ENCODE results near the gene TEKTIP1.
"Not testable (repeated sequence)": the region's sequence is repeated elsewhere in the genome, so short reads cannot be mapped to it uniquely, and the experiment has no call there.

The TEKTIP1 gene

DNA sequence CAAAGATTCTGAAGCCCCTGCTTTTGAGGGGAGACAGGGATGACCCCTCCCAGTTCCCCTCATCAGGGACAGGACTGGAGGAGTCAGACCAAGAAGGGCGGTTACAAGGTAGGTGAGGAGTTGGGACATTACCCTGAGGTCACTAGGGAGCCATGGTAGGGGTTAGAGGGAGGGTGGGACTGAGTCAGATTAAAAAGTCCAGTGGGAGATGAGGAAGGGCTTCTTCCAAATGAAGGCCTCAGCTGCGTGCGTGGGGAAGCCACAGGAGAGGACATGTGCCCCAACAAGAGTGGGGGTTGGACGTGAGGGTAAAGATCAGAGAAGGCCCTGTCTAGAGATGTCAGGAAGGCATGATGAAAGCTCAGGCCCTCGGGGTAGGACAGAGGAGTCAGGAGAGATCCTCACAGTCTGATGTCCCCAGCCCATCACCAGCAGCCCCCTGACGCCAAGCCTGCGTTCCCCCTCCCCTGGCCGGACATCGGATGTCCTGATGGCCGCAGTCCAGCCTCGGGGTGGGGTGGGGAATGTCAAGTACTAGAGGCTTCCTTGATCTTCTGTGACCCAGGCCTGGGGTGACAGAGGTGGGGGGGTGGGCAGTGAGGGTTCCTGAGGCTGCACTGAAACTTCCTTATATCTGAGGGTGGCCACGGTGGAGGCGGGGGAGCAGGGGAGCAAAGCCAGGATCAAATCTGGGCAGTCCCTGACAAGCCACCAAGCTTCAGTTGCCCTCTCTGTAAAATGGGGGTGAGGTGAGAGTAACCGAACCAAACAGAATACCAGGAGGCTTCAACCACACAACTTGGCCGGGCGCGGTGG lies 24.9 kb downstream of the TEKTIP1 start:
- no peak for DNase-seq

DNA sequence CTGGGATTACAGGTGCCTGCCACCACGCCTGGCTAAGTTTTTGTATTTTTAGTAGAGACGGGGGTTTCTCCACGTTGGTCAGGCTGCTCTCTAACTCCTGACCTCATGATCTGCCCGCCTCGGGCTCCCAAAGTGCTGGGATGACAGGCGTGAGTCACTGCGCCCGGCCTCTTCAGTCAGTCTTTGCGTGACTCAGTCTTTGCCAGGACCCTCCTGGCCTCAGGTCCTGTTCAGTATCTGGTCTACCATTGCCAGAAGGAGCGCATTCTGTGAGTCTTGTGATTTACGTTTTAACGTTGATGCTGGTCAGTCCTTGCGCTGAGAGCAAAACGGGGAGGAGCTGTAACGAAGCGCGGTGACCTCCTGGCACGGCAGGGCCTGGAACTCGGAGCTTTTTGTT lies 26.2 kb downstream of the TEKTIP1 start:
- no peak for DNase-seq

DNA sequence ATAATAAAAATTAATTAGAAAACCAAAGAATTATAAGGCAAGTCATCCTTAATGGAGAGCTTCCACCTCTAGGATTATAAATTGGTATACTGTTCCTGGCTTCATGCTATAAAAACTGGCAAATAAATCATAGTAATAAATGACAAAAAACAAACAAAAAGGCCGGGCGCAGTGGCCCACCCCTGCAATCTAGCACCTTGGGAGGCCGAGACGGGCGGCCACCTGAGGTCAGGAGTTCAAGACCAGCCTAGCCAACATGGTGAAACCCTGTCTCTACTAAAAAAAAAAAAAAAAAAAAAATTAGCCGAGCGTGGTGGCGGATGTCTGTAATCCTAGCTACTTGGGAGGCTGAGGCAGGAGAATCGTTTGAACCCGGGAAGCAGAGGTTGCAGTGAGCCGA lies 31.1 kb downstream of the TEKTIP1 start:
- not testable (repeated sequence) for DNase-seq

DNA sequence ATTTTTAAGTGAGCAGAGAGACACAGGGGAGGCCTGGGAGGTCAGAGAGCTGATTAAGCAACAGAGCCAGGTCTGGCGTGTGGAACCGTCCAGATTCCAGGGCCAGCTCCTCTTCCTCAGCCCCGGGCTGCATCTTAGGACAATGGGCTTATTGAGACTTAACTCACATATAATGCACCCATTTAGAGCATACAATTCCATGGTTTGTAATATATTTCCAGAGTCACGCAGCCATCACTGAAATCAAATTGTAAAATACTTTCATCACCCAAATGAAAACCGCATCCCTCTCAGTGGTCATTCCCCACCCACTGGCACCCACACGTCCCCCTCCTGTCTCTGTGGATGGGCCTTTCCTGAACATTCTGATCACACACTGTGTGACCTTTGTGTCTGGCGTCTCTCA lies 31.6 kb downstream of the TEKTIP1 start:
- DNase-seq: no peak

DNA sequence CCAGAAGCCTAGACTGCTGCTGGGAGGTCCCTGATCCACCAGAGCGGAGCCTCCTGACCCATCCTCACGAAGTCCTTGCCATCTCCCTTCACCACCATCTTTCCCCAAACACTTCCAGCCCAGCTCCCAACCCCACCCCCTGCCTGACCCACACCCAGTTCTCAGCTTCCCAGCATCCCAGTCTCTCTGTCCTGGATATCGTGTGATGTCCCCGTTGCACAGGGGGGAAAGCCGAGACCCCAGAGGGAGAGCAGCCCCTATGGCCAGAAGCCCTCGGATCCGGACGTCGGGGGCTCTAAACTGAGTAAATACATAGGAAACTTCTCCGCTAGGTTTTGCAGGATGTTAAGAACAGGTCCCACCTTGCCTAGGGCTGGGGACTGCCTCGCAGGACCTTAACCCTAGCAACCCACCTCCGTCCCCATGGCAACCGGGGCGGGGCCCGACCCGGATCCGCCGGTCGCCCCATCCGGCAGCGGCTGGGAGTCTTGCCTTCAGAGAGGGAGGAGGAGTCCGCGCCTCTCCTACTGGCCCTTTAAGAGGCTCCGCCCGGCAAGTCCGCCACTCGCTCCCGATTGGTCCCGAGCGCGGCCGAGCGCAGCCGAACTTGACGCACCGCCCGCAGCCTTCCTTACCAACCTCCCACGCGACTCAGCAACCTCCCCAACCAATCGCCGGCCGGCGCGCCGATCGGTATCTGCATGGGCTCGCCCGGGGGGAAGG lies 33.3 kb downstream of the TEKTIP1 start:
- peak; percentile 100 for DNase-seq

DNA sequence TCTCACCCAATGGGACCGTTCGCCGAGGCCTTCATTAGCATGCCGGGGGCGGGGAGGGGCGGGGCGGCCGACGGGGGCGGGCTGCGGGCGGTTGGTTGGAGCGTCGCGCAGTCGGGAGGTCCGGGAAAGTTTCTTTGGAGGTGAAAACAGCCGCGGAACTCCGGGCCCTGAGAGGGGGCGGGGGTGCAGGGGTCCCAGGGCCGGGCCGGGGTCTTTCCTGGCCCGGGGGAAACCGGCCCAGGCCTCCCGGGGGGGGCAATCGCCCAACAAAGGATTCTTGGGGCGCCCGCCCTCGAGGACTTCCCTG lies 33.8 kb downstream of the TEKTIP1 start, which contains the start of gene HMG20B:
HMG20B (plus strand) TSS at position 90 of the 307 bp plus-strand sequence. CDS start 366 bp downstream, outside the sequence.
- DNase-seq: no peak

DNA sequence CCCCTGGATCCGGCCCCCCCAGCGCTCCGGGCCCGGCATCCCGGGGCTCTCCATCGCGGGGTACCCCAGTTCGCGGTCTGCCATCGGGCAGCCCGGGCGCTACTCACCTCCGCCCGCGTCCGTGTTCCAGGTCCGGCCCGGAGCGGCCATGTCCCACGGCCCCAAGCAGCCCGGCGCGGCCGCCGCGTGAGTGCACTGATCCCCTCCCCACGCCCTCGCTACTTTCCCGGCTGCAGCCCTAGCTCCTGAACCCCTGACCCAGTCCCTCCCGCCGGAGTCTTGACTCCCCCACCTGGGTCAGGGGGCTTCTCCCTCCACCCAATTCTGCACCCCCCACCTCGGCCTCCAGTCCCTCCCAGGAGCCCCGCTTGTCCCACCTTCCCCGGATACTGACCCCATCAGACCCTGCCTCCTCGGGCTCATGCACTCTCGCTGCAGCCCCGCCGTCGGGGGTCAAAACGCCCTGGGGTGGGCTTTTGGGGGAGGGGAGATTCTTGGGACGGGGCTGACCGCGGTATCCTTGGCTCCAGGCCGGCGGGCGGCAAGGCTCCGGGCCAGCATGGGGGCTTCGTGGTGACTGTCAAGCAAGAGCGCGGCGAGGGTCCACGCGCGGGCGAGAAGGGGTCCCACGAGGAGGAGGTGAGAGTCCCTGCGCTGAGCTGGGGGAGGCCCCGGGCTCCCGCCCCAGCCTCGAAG lies 34.3 kb downstream of the TEKTIP1 start:
- DNase-seq: no peak

DNA sequence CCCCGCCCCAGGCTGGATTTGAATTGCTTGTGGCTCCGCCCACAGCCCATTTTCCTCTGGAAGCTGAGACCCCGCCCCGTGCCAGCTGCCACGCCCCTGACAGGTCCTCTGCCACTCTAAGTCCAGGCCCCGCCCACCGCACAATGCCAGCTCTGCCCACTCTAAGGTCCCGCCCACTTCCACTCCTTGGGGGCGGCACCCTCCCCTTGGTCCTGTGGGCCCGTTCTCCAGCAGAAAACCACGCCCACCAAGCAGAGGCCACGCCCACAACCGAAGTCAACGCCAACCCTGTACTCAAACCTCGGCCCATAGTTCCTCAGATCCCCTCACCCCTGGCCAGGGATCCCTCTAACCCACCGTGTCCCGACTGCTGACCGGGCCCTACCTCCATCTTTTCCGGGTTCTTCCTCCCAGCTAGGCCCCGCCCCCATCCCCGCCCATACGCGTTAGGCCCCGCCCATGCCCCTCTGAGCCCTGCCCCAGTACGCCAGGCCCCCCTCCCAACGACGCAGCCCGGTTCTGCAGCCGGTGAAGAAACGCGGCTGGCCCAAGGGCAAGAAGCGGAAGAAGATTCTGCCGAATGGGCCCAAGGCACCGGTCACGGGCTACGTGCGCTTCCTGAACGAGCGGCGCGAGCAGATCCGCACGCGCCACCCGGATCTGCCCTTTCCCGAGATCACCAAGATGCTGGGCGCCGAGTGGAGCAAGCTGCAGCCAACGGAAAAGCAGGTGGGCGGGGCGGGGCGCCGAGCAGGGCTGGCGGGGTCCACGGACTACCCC lies 35.1 kb downstream of the TEKTIP1 start:
- DNase-seq: peak; percentile 64

DNA sequence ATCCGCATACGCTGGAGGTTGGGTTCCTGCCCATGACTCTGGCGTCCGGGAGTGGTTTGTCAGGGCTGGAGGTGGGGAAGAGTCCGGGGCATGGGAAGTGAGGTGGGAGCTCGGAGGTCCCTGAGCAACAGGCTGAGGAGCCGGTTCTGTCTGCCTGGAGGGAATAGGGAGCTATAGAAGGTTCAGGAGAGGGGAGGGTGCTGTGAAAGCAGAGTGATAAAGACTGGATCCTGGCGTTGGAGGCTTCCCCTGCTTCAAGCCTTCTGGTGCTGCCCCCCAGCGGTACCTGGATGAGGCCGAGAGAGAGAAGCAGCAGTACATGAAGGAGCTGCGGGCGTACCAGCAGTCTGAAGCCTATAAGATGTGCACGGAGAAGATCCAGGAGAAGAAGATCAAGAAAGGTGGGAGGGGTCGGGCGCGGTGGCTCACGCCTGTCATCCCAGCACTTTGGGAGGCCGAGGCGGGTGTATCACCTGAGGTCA lies 36.3 kb downstream of the TEKTIP1 start:
- DNase-seq: no peak

DNA sequence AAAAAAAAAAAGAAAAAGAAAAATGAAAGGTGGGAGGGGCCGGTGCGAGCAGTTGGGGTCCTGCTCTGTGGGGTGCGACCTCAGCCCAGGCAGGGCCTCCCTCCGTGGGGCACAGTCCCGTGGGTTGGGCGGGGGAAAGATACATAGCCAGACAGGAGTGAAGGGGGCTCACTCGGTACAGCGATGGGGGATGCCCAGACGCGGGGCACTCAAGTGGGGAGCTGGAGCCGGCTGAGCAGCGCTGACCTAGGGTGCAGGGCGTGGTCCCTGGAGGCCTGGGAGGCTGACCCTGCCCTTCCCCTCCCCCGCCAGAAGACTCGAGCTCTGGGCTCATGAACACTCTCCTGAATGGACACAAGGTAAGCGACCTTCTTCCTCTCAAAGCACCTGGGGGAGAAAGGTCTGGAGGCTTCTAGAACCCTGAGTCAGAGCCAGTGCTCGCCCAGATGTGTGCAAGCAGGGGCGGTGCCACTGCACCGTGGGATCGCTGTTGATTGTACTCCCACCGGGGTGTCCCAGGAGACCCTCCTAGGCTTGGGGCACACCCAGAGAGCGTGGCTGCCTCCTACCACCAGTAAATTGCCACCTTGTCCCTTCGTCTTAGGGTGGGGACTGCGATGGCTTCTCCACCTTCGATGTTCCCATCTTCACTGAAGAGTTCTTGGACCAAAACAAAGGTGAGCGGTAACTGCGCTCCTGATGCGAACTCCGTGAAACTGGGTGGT lies 37.1 kb downstream of the TEKTIP1 start:
- DNase-seq: no peak

DNA sequence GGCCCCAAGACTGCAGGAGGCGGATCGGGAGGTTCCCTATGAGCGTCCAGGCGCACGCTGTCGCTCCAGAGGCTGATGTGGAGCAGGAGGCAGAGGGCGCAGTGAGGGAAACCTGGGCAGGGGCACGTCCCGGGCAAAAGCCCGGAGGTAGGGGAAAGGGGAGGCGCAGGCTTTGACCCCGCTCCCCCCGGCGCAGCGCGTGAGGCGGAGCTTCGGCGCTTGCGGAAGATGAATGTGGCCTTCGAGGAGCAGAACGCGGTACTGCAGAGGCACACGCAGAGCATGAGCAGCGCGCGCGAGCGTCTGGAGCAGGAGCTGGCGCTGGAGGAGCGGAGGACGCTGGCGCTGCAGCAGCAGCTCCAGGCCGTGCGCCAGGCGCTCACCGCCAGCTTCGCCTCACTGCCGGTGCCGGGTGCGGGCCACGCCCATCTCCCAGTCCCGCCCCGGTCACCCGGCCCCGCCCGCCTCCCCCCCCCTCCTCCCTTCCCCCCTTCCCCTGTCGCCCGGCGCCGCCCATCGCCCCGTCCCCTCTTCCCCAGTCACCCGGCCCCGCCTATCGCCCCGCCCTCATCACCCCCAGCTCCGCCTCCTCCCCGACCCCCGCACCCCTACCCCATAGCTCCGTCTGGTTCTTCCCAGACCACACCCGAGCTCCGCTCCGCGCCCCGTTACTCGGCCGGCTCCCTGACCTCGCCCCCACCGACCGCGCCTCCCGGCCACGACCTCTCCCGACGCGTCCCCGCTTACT lies 37.9 kb downstream of the TEKTIP1 start:
- DNase-seq: no peak

DNA sequence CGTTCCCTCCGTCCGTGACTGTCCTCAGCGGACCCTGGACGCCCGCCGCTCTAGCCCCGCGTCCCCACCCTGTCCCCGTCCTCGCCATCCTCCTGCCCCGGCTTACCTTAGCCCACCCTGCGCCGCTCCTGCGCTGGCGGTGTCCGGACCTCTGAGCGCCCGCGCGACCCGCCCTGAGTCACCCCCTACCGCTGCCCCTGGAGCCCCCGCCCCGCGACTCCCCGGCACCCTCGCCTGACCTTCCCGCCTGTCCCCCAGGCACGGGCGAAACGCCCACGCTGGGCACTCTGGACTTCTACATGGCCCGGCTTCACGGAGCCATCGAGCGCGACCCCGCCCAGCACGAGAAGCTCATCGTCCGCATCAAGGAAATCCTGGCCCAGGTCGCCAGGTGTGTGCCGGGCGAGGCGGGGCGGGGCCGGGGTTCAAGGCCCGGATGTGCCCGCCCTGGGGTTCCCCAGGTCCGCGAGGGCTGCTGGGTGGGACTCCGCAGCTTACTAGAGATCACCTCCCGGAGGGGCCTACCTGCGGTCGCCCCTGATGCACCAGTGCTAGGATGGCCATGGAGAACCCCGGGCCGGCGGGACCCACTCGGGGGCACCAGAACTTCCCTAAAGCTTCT lies 38.9 kb downstream of the TEKTIP1 start:
- no peak for DNase-seq

DNA sequence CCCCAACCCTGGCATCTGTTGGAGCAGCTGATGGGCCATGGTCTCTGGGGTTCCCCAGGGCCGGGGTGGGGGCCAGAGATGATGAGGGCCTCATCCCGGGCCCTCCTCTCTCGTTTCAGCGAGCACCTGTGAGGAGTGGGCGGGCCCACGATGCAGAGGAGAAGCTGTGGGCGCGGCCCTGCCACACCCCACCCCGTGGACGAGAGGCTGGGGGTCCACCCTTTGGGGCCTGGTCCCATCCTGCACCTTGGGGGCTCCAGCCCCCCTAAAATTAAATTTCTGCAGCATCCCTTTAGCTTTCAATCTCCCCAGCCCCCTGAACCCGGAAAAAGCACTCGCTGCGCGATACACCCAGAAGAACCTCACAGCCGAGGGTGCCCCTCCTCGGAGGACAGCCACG lies 39.4 kb downstream of the TEKTIP1 start:
- DNase-seq: no peak

DNA sequence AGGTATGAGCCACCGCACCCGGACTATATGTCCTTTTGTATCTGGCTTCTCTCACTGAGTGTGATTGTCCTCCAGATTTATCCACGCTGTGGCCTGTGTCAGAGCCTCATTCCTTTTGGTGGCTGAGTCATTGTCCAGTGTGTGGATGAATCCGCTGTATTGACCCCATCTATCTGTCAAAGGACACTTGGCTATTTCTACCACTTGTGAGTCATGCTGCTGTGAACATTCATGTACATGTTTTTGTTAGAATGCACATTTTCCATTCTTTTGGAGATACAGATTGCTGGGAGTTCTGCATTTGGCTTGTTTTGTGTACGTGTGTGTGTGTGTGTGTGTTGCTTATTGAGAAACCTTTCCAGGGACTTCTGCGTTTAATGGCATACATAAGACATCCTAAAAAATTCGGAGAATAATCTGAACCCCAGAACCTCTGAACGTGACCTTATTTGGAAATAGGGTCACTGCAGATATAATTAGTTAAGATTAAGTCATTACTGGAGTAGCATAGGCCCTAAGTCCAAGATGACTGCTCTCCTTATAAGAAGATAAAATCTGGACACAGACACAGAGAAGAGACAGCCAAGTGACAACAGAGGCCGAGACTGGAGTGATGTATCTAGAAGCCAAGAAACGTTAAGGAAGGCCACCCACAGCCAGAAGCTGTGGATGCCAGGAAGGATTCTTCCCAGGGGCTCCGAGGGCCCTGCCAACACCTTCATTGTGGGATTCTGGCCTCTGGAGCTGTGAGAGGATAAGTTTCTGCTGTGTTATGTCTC lies 41.4 kb downstream of the TEKTIP1 start:
- DNase-seq: no peak

DNA sequence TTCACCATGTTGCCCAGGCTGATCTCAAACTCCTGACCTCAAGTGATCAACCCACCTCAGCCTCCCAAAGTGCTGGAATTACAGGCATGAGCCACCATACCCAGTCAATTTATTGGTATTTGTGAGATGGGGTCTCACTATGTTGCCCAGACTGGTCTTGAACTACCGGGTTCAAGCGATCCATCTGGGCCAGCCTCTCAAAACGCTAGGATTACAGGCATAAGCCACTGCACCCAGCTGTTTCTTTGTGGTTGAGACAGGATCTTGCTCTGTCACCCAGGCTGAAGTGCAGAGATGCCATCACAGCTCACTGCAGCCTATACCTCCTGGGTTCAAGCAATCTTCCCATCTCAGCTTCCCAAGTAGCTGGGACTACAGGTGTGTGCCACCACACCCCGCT lies 42.8 kb downstream of the TEKTIP1 start:
- DNase-seq: not testable (repeated sequence)

DNA sequence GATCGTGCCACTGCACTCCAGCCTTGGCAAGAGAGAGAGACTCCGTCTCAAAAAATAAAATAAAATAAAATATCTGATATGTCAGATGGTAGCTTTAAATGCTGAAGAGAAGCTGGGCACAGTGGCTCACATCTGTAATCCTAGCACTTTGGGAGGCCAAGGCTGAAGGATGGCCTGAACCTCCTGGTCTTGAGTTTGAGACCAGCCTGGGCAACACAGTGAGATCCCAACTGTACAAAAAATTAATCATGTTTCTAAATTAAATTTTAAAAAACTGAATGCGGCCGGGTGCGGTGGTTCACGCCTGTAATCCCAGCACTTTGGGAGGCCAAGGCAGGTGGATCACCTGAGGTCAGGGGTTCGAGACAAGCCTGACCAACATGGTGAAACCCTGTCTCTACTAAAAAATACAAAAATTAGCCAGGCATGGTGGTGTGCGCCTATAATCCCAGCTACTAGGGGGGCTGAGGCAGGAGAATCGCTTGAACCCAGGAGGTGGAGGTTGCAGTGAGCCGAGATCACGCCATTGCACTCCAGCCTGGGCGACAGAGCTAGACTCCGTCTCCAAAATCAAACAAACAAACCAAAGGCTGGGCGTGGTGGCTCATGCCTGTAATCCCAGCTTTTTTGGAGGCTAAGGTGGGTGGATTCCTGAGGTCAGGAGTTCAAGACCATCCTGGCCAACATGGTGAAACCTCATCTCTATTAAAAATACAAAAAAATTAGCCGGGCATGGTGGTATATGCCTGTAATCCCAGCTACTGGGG lies 45.2 kb downstream of the TEKTIP1 start:
- not testable (repeated sequence) for DNase-seq

DNA sequence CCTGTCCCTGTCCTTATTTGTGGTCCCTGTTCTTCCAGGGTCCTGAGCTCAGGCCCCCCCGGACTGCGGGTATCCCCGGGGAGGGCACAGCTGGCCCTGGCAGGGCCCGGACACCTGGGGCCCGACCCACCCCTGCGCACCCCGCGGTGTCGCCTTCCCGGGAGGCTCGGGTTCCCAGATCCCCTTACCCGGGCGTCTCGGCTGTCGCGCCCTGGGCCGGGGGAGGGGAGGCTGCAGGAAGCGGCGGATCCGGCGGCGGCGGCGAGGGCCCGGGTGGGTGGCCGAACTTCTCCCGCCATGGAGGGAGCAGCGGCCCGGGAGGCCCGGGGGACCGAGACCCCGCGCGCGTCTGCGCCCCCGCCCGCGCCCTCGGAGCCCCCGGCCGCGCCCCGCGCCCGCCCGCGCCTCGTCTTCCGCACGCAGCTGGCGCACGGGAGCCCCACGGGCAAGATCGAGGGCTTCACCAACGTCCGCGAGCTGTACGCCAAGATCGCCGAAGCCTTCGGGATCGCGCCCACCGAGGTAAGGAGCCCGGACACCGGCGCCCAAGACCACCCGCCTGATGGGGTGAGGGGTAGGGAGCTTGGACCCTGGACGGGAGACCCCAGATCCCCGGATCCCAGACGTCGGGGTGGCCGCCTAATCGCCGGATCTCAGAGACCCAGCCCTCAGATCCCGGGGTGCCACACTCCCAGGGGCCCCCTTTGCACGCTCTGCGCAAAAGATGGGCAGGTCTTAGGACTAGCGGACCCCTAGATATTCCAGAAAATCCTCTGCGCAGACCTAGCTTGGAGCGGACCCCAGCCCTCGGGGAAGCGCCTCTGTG lies 46.5 kb downstream of the TEKTIP1 start, which contains the start of gene GIPC3:
GIPC3 (plus strand) TSS at position 178 of the 826 bp plus-strand sequence; CDS start at position 298, 120 bp downstream.
- DNase-seq: no peak

DNA sequence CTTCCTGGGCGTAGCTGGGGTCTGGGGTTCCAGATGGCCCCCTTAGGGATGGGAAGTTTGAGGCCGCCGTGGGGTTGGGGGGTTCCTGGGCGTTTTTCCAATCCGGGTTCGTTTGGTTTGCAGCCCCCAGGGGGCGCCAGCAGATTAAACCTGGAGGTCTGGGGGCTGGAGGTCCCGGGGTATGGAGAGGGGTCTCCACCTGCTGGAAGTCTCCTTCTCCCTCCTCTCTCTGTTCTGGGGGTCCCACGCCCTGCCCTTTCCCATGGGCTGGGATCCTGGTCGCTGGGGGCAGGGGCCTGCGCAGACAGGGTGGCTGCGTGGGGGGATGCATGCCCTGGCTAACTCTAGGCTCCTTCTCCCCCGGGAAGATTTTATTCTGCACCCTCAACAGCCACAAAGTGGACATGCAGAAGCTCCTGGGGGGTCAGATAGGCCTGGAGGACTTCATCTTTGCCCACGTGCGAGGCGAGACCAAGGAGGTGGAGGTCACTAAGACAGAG lies 47.2 kb downstream of the TEKTIP1 start:
- no peak for DNase-seq

Measured in effector CD4-positive, alpha-beta T cell (primary cell).